ENCODE results near the gene TNFAIP2. TPM values are rescaled to one million over a fixed set of nuclear protein-coding genes. Genes with fewer than 3 reads are reported as not detected.

TNFAIP2 gene
- total and polyA plus RNA-seq, 9 donors, result 40.0 to 62.9 (median 53.5) TPM

DNA sequence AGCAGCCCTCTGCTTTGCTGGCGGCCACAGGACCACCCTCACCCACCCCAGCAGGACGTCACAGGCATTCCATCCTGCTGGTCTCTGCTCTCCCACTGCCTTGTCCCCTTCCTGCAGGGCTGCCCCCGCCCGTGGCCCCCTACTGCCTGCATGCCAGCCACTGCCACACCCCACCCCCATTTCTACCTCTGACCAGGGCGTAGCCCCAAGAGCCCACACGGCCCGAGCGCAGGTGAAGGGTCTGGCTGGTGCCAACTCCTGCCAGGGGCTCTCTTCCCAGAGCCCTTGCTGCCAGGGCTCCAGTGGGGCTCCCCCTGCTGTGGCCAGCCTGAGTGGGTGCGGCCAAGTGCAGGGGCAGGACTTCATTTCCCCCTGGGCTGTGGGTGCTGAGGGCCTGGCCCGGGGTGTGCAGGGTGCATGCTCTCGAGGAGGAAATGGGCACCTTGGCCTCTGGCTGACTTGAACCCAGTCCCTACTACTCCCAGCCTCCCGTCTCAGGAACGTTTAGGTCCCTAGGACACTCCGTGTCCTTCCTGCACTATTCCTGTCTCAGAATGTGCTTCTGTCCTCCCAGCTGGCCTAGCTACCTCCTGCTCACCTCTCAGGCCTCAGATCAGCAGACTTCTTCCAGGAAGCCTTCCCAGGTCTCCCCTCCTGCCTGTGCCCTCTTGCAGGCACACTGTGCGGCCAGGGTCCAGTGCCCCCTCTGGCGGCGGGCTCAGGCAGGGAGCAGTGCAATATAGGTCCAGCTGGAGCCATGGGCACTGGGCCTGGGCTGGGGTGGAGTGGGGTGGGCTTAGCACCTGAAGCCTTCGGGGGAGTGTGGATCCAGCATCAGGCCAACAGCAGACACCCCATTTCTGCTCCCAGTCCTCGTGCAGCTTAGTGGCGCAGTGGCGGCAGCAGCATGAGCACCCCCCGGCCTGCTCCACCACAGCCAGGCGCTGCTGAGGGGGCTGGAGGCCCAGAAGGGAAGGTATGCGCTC lies 37.9 kb upstream of the TNFAIP2 start:
- no peak overlapping the region for H3K4me3 ChIP-seq (ENCODE audit: low read length)
- peaks cover 7% of the 10 kb centered on the region for H3K4me1 ChIP-seq (ENCODE audit: control insufficient read depth, insufficient read depth, low read length)
- WGBS (ENCODE audit: insufficient coverage), result 78% methylated on average over 18 of the region's 24 CpGs
- peaks cover 41% of the 10 kb centered on the region for H3K27me3 ChIP-seq (ENCODE audit: control insufficient read depth, insufficient read depth, low read length)
- no peaks in the 10 kb centered on the region for H3K36me3 ChIP-seq (ENCODE audit: control insufficient read depth, insufficient read depth, low read length)
- no peak overlapping the region for H3K27ac ChIP-seq (ENCODE audit: low read length)
- no peaks in the 10 kb centered on the region for H3K9me3 ChIP-seq (replicated peaks; ENCODE audit: control insufficient read depth, low read depth, low read length)
- DNase-seq, result no peak

GRCh38 chr14:103086771-103087342 lies 36.4 kb upstream of the TNFAIP2 start:
- H3K36me3 ChIP-seq (ENCODE audit: control insufficient read depth, insufficient read depth, low read length), result no peaks in the 10 kb centered on the region
- H3K4me1 ChIP-seq (ENCODE audit: control insufficient read depth, insufficient read depth, low read length), result peaks cover 16% of the 10 kb centered on the region
- H3K27ac ChIP-seq (ENCODE audit: low read length), result no peak overlapping the region
- no peaks in the 10 kb centered on the region for H3K9me3 ChIP-seq (replicated peaks; ENCODE audit: control insufficient read depth, low read depth, low read length)
- no peak for DNase-seq
- 55% methylated on average over 7 of the region's 8 CpGs for WGBS (ENCODE audit: insufficient coverage)
- H3K4me3 ChIP-seq (ENCODE audit: low read length), result no peak overlapping the region
- peaks cover 52% of the 10 kb centered on the region for H3K27me3 ChIP-seq (ENCODE audit: control insufficient read depth, insufficient read depth, low read length)

- no peak for DNase-seq
- Histone ChIP-seq H3K36me3 (ENCODE audit: control insufficient read depth, insufficient read depth, low read length) (no peaks in the 10 kb centered on the region), H3K27me3 (ENCODE audit: control insufficient read depth, insufficient read depth, low read length) (peaks cover 47% of the 10 kb centered on the region), H3K9me3 (replicated peaks; ENCODE audit: control insufficient read depth, low read depth, low read length) (no peaks in the 10 kb centered on the region), H3K4me1 (ENCODE audit: control insufficient read depth, insufficient read depth, low read length) (peaks cover 16% of the 10 kb centered on the region), H3K27ac (ENCODE audit: low read length) (no peak overlapping the region), H3K4me3 (ENCODE audit: low read length) (no peak overlapping the region)
- 48% methylated on average over 12 of the region's 13 CpGs for WGBS (ENCODE audit: insufficient coverage)
These were observed 35.9 kb upstream of the TNFAIP2 start for GRCh38 chr14:103087343-103087835.

DNA sequence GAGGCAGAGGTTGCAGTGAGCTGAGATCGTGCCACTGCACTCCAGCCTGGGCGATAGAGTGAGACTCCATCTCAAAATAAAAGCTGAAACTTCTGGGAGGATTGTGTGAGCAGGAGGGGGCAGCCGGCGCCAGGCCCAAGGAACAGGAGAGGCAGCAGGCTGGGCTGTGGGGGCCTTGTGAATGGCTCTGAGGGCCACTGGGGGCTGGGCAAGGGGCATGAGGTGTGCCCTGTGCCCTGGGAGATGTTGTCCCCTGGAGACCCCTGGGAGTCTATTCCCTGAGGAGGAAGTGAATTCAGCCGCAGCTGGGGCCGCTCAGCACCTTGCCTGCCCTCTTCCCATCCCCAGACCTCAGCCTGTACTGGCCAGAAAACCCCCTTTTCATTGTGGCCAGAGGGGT lies 34.3 kb upstream of the TNFAIP2 start:
- WGBS (ENCODE audit: insufficient coverage), result 81% methylated on average over 6 of the region's 6 CpGs
- H3K27me3 ChIP-seq (ENCODE audit: control insufficient read depth, insufficient read depth, low read length), result peaks cover 39% of the 10 kb centered on the region

GRCh38 chr14:103089386-103090335 lies 33.6 kb upstream of the TNFAIP2 start:
- no peaks in the 10 kb centered on the region for H3K36me3 ChIP-seq (ENCODE audit: control insufficient read depth, insufficient read depth, low read length)
- no peak overlapping the region for H3K4me3 ChIP-seq (ENCODE audit: low read length)
- H3K4me1 ChIP-seq (ENCODE audit: control insufficient read depth, insufficient read depth, low read length), result peaks cover 20% of the 10 kb centered on the region
- WGBS (ENCODE audit: insufficient coverage), result 71% methylated on average over 27 of the region's 28 CpGs
- no peaks in the 10 kb centered on the region for H3K9me3 ChIP-seq (replicated peaks; ENCODE audit: control insufficient read depth, low read depth, low read length)
- no peak overlapping the region for H3K27ac ChIP-seq (ENCODE audit: low read length)
- H3K27me3 ChIP-seq (ENCODE audit: control insufficient read depth, insufficient read depth, low read length), result peaks cover 33% of the 10 kb centered on the region
- DNase-seq, result no peak

More for the DNA sequence above, 34.3 kb upstream of the TNFAIP2 start:
- Histone ChIP-seq H3K36me3 (ENCODE audit: control insufficient read depth, insufficient read depth, low read length) (no peaks in the 10 kb centered on the region), H3K27ac (ENCODE audit: low read length) (no peak overlapping the region), H3K9me3 (replicated peaks; ENCODE audit: control insufficient read depth, low read depth, low read length) (no peaks in the 10 kb centered on the region), H3K4me1 (ENCODE audit: control insufficient read depth, insufficient read depth, low read length) (peaks cover 17% of the 10 kb centered on the region), H3K4me3 (ENCODE audit: low read length) (no peak overlapping the region)
- no peak for DNase-seq

DNA sequence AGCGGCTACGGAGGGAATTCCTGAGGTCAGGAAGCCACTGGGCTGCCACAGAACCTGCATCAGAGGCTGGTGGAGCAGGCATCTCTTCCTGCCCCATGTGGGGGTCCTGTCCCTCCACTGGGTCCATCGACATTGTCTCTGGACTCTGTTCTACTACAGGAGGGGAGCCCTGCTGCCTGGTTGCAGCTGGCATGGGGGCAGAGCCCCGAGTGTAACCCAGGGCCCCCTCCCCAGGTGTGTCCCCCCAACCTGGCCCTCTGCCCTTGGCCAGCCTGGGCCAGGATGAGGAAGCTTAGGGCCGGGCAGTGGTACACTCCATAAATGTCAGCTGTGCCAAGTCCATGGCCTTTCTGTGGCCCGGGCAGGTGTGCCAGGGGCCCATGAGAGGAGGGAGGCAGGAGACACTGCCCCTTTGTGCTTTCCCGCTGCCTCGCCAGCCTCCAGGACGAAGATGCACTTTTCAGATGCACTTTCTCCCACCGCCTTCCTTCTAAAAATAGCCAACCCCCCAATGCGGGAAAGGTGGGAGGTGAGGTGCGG lies 32.7 kb upstream of the TNFAIP2 start:
- DNase-seq, result no peak
- Histone ChIP-seq H3K36me3 (ENCODE audit: control insufficient read depth, insufficient read depth, low read length) (no peaks in the 10 kb centered on the region), H3K9me3 (replicated peaks; ENCODE audit: control insufficient read depth, low read depth, low read length) (no peaks in the 10 kb centered on the region), H3K27ac (ENCODE audit: low read length) (no peak overlapping the region), H3K4me1 (ENCODE audit: control insufficient read depth, insufficient read depth, low read length) (peaks cover 26% of the 10 kb centered on the region), H3K4me3 (ENCODE audit: low read length) (no peak overlapping the region), H3K27me3 (ENCODE audit: control insufficient read depth, insufficient read depth, low read length) (peaks cover 24% of the 10 kb centered on the region)
- WGBS (ENCODE audit: insufficient coverage), result 71% methylated on average over 5 of the region's 12 CpGs

DNA sequence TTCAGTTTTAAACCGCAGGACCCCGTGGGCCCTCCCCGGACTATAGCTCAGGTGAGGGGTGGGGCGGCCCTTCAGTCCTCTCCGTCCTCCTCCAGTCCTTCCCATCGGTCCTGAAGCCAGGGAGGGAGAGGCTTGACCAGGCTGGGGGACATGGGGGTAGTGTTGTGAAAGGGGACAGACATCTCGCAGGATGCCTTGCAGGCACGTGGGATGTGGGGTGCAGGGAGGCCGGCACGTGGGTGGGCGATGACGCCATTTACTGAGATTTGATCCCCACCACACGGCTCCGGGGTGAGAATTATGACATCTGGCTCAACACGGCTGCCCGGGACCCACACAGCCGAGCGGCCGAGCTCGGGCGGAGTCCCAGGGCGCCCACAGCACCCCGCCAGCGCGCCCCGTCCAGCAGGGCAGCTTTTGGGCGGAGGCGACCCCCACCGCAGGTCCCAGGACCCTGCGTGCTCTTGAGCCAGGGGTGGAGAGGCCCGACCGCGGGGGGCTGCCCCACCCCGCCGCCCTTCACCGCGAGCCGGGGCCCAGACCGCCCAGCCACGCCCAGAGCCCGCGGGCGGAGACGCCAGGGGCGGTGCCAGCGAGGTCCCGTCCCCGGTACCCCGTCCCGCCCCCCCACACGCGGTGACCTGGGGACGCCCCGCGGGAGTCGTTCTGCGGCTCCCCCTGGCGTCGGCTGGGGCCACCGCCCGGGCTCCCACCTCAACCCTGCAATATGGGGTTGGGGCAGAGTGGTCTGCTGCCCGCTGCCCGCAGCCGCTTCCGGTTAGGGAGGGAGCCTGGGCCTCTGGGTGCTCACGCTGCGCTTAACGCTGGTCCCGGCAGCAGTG lies 32.0 kb upstream of the TNFAIP2 start:
- Histone ChIP-seq H3K4me3 (ENCODE audit: low read length) (peak overlapping the region; percentile 19), H3K4me1 (ENCODE audit: control insufficient read depth, insufficient read depth, low read length) (peaks cover 26% of the 10 kb centered on the region), H3K9me3 (replicated peaks; ENCODE audit: control insufficient read depth, low read depth, low read length) (no peaks in the 10 kb centered on the region), H3K27ac (ENCODE audit: low read length) (no peak overlapping the region), H3K36me3 (ENCODE audit: control insufficient read depth, insufficient read depth, low read length) (no peaks in the 10 kb centered on the region), H3K27me3 (ENCODE audit: control insufficient read depth, insufficient read depth, low read length) (peaks cover 24% of the 10 kb centered on the region)
- DNase-seq, result no peak
- WGBS (ENCODE audit: insufficient coverage), result 3% methylated on average over 62 of the region's 69 CpGs

DNA sequence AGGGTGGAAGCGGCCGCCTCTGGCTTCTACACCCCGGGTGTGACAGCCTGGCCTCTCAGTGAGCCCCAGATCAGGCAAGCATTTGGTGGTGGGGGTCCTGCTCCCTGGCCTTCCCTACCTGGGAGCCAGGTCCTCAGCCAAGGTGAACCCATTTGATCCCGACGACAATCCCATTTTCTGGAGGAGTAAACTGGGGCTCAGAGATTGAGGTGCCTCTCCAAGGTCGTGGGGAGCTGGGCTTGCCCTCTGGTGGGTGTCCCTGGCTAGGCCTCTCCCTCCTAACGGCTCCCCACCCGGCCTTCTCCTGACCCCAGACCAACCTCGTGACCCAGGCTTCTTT lies 31.4 kb upstream of the TNFAIP2 start:
- DNase-seq, result no peak
- Histone ChIP-seq H3K9me3 (replicated peaks; ENCODE audit: control insufficient read depth, low read depth, low read length) (no peaks in the 10 kb centered on the region), H3K27ac (ENCODE audit: low read length) (no peak overlapping the region), H3K4me3 (ENCODE audit: low read length) (peak overlapping the region; percentile 19), H3K36me3 (ENCODE audit: control insufficient read depth, insufficient read depth, low read length) (no peaks in the 10 kb centered on the region), H3K4me1 (ENCODE audit: control insufficient read depth, insufficient read depth, low read length) (peaks cover 26% of the 10 kb centered on the region), H3K27me3 (ENCODE audit: control insufficient read depth, insufficient read depth, low read length) (peaks cover 24% of the 10 kb centered on the region)
- 42% methylated on average over 5 of the region's 9 CpGs for WGBS (ENCODE audit: insufficient coverage)

- H3K4me1 ChIP-seq (ENCODE audit: control insufficient read depth, insufficient read depth, low read length), result peaks cover 26% of the 10 kb centered on the region
- no peak for DNase-seq
- H3K27me3 ChIP-seq (ENCODE audit: control insufficient read depth, insufficient read depth, low read length), result peaks cover 27% of the 10 kb centered on the region
- peak overlapping the region; percentile 62 for H3K27ac ChIP-seq (ENCODE audit: low read length)
- H3K4me3 ChIP-seq (ENCODE audit: low read length), result no peak overlapping the region
- no peaks in the 10 kb centered on the region for H3K9me3 ChIP-seq (replicated peaks; ENCODE audit: control insufficient read depth, low read depth, low read length)
- WGBS (ENCODE audit: insufficient coverage), result 51% methylated on average over 12 of the region's 13 CpGs
- H3K36me3 ChIP-seq (ENCODE audit: control insufficient read depth, insufficient read depth, low read length), result no peaks in the 10 kb centered on the region
These were observed 29.3 kb upstream of the TNFAIP2 start for GRCh38 chr14:103093856-103094405.

All from muscle of leg (tissue), 11 donors.